Fibroblast of skin of right quadriceps (primary cell): ENCODE measurements around the gene DDX3X.
"Not testable (repeated sequence)": the region's sequence is repeated elsewhere in the genome, so short reads cannot be mapped to it uniquely, and the experiment has no call there.

Experiments used
- DNase-seq: peaks from one replicate; pipeline ENCODE4 v3.0.0-alpha.2; 2013

DDX3X gene

GRCh38 chrX:41377624-41378023 lies 43.7 kb downstream of the DDX3X start:
- DNase-seq: no peak

GRCh38 chrX:41381685-41382084 lies 47.7 kb downstream of the DDX3X start:
- peak; percentile 65 for DNase-seq

- DNase-seq: no peak
Measured at GRCh38 chrX:41382714-41383645, 49.0 kb downstream of the DDX3X start.

- peak; percentile 68 for DNase-seq
Measured at GRCh38 chrX:41384051-41384705, 50.2 kb downstream of the DDX3X start.

GRCh38 chrX:41386222-41386990 lies 52.4 kb downstream of the DDX3X start:
- DNase-seq: no peak

- DNase-seq: no peak
Measured at GRCh38 chrX:41388543-41388942, 54.6 kb downstream of the DDX3X start.

GRCh38 chrX:41389311-41389888 lies 55.4 kb downstream of the DDX3X start:
- DNase-seq: no peak

GRCh38 chrX:41390576-41390975 lies 56.6 kb downstream of the DDX3X start:
- not testable (repeated sequence) for DNase-seq

GRCh38 chrX:41391606-41392005 lies 57.6 kb downstream of the DDX3X start:
- DNase-seq: no peak

GRCh38 chrX:41394293-41394692 lies 60.3 kb downstream of the DDX3X start:
- no peak for DNase-seq

GRCh38 chrX:41397219-41397618 lies 63.3 kb downstream of the DDX3X start:
- no peak for DNase-seq

- DNase-seq: no peak
Measured at GRCh38 chrX:41397768-41398167, 63.8 kb downstream of the DDX3X start.

GRCh38 chrX:41402556-41402955 lies 68.6 kb downstream of the DDX3X start:
- DNase-seq: not testable (repeated sequence)

- no peak for DNase-seq
Measured at GRCh38 chrX:41405551-41405950, 71.6 kb downstream of the DDX3X start.

- DNase-seq: no peak
Measured at GRCh38 chrX:41406201-41406600, 72.2 kb downstream of the DDX3X start.

- DNase-seq: no peak
Measured at GRCh38 chrX:41407816-41408215, 73.9 kb downstream of the DDX3X start.

GRCh38 chrX:41408576-41408975 lies 74.6 kb downstream of the DDX3X start:
- DNase-seq: no peak

GRCh38 chrX:41409006-41409405 lies 75.0 kb downstream of the DDX3X start:
- no peak for DNase-seq

GRCh38 chrX:41411222-41411621 lies 77.3 kb downstream of the DDX3X start:
- not testable (repeated sequence) for DNase-seq

- DNase-seq: no peak
Measured at GRCh38 chrX:41412261-41413081, 78.5 kb downstream of the DDX3X start.
